MV-4-11 (cell line): Measurements from ENCODE around the gene TMEM134.
A peak's percentile ranks its signal among the peaks of the same experiment; 100 is the strongest.

Experiments used
- DNase-seq: peaks from one replicate; lab custom pipeline; 2025; lab: John Stamatoyannopoulos, UW

Gene TMEM134

DNA sequence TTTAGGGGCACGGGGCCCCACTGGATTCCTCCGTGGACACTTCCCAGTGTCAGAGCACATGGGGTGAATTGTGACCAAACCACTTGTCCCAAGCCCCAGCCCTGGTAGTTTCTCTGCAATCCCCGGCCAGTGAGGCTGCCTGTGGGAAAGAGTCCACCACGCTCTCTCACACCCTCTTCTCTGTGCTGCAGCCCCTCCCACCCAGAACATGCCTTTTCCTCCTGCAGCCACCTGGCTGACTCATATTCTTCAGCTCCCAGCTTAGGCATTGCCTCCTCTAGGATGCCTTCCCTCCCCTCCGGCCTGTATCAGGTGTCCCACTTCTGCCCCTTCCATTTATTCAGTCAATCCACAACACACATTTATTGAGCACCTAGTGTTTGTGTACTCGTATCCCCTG, 46.2 kb downstream of the TMEM134 start:
- DNase-seq, result no peak

DNA sequence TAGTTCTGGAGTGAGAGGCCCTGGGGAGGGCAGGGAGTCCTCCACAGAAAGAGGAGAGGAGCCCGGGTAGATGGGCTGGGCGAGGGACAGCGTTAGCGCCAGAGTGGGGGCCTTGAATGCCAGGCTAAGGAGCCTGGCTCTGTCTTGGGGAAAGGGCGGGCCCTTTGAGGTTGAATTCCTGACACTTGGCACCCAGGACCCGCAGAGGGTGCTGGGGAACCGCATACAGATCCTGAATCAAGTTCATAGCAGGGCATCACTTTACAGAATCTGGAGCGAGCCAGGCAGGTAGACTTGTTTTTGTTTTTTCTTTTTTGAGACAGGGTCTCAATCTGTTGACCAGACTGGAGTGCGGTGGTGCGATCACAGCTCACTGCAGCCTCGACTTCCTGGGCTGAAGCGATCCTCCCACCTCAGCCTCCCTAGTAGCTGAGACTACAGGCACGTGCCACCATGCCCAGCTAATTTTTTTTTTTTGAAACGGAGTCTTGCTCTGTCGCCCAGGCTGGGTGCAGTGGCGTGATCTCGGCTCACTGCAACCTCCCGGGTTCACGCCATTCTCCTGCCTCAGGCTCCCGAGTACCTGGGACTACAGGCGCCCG, 47.5 kb downstream of the TMEM134 start:
- DNase-seq, result no peak

DNA sequence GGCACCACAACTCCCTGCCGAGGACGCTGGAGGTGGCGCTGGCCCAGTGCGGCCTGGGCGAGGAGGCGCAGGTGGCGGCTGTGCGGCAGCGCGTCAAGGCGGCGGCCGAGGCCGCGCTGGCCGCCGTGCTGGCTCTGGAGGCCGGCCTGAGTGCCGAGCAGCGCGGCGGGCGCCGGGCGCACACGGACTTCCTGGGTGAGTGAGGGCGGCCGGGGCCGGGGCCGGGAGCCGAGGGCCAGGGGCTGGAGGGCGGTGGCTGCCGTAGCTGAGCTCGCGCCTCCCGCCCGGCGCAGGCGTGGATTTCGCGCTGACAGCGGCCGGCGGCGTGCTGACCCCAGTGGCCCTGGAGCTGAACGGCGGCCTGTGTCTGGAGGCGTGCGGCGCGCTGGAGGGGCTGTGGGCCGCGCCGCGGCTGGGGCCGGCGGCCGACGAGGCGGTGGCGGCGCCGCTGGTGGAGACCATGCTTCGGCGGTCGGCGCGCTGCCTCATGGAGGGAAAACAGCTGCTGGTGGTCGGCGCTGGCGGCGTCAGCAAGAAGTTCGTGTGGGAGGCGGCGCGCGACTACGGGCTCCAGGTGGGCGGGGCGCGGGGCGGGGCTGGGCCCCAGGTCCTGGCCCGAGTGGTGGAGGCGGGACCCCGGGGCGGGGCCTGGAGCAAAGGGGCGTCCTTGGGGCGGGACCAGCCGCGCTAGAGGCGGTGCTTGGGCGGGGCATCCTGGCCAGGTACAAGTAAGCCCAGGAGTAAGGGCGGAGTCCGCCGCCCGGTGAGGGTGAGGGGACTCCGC, 48.2 kb downstream of the TMEM134 start:
- DNase-seq, result peak; percentile 80

DNA sequence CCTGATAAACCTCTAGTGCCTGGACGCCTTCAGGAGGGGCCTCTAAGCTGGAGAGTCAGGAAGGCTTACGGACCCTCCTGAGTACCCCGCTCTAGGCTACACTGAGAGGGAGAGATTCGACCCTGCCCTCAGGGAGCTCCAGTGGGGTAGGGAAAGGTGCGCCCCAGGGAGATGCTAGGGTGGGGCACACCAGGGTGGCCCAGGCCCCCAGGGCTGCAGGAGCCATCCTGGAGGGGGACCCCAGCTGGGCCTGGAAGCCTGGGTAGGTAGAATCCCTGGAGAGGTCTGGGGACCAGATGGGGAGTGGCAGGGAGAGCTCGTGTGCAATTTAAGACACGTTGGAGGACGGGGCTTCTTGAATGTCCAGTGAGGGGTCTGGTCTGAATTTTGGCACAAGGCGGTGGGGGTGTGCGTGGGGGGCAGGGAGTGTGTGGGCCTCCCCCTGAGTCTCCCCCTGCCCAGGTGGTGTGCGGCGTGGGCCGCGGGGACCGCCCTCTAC, 48.9 kb downstream of the TMEM134 start:
- no peak for DNase-seq

DNA sequence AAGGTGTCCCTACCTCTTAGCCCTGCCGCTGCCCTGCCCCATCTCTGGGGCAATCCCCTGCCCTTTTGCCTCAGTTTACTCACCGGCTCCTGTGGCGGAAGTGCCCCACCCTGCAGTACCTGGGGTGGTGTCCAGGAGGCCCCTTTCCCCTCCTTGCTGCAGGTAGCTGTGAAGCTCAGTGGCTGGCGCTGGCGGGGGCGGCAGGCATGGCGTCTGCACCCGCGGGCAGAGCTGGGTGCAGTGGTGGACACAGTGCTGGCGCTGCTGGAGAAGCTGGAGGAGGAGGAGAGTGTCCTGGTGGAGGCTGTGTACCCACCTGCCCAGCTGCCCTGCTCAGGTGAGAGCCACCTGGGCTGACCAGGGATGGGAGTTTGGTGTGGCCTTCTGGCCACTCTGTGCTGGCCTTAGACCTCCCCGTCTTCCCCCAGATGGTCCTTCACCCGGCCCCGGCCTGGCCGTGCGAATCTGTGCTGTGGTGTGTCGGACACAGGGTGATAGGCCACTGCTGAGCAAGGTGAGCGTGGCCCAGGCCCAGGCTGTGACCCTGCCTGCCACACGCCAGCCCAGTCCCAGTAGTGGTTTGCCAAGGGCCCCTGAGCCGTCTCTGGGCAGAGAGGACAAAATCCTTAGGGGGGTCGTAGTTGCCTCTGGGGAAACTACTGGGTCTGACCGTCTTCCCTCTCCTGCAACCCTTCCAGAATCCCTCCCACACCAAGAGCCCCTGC, 49.6 kb downstream of the TMEM134 start:
- DNase-seq, result no peak

DNA sequence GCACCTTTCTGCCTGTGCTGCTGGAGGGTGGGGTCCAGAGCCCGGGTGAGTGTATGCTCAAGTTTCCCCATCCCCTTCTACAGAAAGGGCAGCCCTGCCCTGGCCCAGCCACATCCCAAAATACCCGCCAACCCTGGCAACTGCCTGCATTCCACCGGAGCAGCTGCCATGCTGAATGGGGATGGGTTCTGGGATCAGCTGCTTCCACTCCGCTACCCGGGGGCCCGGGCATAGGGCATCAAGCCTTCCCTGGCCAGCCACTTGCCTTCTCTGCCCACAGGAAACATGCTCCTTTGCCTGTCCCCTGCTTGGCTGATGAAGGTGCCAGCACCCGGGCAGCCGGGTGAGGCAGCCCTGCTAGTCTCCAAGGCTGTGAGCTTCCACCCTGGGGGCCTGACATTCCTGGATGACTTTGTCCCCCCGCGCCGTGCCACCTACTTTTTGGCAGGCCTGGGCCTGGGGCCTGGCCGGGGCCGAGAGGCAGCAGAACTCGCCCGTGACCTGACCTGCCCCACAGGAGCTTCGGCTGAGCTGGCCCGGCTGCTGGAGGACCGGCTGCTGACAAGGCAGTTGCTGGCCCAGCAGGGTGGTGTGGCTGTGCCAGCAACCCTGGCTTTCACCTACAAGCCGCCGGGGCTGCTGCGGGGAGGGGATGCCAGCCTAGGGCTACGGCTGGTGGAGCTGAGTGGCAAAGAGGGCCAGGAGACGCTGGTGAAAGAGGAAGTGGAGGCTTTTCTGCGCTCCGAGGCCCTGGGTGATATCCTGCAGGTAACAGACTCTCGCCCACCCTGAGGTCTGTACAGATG, 50.4 kb downstream of the TMEM134 start:
- peak; percentile 22 for DNase-seq

DNA sequence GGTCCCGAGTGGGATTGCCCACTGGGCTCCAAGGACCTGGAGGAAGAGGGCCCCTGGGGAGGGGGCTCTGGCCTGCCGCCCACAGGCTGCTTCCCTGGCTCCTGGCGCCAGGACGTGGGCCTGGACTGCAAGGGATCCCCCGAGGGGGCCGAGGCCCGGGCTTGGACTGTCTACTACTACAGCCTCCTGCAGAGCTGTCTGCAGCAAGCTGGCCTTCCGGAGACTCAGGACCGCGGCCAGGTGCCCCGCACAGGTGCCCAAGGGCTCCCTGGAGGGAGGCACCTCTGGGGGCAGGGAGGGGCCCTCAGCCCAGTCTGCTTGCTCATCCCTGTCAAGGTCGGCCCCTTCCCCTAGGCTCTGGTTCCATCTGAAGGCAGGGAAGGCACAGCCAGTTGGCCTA, 51.6 kb downstream of the TMEM134 start:
- DNase-seq, result no peak

DNA sequence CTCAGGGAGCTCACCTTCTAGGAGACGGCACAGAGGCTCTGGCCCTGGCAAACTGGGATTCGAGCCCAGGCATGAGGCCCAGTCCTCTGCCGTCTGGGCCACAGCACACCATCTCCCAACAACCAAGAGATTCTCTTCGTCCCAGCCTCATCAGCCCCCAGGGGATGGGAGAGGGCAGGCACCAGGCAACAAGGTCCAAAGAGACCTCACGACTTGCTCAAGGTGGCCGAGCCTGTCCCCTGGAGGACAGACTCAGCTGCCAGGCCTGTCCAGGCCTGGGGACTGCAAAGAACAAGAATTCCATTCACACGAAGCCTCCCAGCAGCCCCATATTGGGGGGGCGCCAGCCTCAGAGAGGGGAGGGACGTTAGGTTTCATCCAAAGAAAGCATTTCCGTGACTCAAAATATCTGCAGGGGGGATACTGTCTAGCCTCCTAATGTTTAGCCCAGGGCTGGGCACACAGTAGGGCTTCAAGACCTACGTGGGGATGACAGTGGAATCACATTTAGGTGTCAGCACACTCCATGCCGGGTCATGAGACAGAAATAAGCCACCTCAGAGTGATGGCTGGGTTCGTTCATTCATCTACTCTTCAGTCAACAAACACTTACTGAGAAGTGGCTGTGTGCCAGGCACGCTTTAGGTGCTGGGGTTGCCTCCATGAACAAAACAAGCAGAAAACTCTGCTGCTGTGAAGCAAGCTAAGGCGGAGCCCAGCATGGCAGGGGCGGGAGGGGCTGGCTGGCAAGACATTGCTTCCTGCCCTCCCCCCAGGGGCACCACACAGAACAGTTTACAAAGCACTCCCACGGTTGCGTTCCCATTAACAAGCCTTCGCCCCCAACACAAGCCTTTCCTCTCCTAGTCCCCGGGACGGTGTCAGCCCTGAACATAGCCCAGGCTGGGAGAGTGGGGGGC, 52.4 kb downstream of the TMEM134 start:
- peak; percentile 16 for DNase-seq

DNA sequence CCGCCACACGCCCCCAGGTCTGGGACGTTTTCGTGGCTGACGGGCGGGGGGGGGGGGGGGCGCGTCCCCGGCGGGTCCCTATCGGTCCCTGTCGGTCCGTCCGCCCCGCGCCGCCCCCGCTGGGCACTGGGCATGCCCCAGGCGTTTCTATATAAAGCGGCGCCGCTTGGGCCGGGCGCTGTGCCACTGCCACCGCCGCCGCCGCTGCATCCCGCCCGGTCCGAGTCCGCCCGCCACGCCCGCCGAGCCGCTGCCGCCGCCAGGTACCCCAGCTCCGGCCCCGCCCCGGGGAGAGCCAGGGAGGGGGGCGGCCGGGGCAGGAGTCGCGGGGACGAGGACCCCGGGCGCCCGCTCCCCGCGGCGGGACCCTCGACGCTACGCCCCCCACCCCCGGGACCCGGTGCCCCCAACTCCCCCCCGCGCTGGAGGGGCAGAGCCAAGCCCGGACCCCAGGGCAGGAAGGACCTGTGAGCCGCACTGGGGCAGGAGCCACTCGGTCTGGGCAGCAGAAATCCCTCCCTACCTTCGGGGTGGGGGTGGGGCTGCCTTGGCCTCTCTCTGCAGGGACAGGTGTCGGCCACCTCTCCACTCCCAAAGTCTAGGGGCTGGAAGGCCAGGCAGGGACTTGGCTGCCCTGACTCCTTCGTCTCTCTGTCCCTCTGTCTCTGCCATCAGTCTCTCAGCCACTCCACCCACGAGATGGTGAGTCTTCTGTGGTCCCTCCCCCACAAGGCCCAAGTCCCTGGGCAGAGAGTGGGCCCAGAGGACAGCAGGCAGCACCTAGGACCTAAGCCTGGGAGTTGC, 53.3 kb downstream of the TMEM134 start, which contains the start of gene CARNS1:
CARNS1 (plus strand) TSS at position 178 of the 804 bp plus-strand sequence; CDS start at position 700, 522 bp downstream.
- DNase-seq, result no peak

DNA sequence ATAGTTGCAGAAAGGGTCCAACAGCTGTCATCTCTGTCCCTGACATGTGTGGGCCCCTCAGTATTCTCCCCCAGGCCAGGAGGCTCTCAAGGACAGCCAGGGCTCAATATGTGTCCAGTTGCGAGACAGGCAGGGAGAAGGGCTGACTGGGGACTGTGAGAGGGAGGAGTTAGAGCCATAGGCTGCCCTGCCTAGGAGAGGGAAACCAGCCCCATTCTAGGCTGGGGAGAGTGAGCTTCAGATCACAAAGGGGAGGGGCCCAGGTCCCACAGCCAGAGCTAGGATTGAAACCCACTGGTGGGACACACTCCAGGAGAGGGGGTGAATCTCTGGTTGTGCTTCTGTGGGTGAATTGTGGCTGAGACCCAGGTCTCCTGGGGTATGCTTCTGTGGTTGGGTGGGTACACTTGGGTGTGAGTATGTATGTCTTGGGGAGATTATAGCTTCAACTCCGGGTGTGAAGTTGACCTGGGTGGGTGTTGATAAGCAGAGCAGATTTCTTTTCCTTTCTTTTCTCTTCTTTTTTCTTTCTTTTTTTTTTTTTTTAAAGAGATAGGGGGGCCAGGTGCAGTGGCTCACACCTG, 55.7 kb downstream of the TMEM134 start:
- DNase-seq, result no peak

DNA sequence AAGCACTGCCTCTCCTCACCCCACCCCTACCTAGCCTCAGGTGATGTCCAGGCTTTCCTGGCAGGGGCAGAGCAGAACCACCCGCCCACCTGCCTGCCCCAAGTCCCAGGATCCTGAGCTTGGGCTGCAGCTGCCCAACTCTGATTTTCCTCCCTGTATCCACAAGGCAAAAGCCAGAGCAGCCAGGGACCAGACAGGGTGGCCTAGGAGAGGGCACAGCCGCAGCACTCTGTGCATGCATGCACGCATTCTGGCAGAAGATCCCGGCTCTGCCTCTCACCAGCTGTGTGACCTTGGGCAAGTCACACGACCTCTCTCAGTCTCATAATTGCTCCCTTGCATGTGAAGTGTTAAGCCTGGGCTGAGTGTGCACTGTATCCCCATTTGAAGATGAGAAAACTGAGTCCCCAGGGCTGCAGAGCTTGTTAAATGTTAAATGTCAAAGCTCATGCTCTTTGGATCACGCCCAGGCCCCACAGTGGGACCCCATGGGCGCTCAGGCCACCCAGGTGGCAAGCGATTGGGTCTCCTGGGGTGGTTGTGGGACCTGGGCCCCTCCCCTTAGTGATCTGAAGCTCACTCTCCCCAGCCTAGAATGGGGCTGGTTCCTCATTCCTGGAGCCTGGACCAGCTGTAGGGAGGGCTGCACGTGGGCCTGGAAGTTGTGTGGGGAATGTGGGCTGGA, 56.4 kb downstream of the TMEM134 start:
- no peak for DNase-seq

DNA sequence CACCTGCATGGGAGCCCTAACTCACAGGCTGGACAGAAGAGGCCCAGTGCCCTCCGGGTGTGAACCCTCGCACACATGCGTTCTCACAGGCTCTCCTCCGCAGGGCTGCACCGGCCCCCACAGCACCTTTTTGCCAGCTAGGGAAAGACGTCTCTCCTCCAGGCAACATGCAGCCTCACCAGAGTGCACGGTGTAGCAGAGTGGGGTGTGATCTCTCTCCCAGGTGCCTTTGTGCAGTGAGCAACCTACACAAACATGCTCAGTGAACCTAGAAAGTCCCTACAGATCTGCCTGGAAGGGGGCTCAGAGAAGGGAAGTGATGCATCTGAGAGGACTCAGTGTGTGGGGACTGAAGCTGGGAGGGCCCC, 57.3 kb downstream of the TMEM134 start:
- DNase-seq, result no peak
